GM21515 (cell line): Measurements from ENCODE around the gene SRP68.

Experiments
- ATAC-seq: cut with Tn5 transposase; IDR thresholded peaks from one replicate; pipeline ENCODE4 v1.9.1; 2021; ENCODE audit not compliant: unreplicated experiment

The SRP68 gene

GRCh38 chr17:76019833-76020467 is 52.4 kb downstream of the SRP68 start:
- ATAC-seq = no peak

- no peak for ATAC-seq
Observed at GRCh38 chr17:76018801-76019200, 53.5 kb downstream of the SRP68 start.

- no peak for ATAC-seq
Observed at GRCh38 chr17:76018340-76018680, 54.0 kb downstream of the SRP68 start.

GRCh38 chr17:76017481-76018339 is 54.6 kb downstream of the SRP68 start:
- ATAC-seq = no peak

GRCh38 chr17:76014925-76015261 is 57.4 kb downstream of the SRP68 start:
- ATAC-seq = no peak

- ATAC-seq = peak; percentile 83
Observed at GRCh38 chr17:76014100-76014924, 58.0 kb downstream of the SRP68 start.

- no peak for ATAC-seq
Observed at GRCh38 chr17:76013377-76013932, 58.9 kb downstream of the SRP68 start.

- no peak for ATAC-seq
Observed at GRCh38 chr17:76011951-76012350, 60.4 kb downstream of the SRP68 start.

- ATAC-seq = no peak
Observed at GRCh38 chr17:76009969-76010661, 62.2 kb downstream of the SRP68 start.

GRCh38 chr17:76009447-76009846 is 62.9 kb downstream of the SRP68 start:
- no peak for ATAC-seq

GRCh38 chr17:76008630-76009425 is 63.5 kb downstream of the SRP68 start:
- no peak for ATAC-seq

- no peak for ATAC-seq
Observed at GRCh38 chr17:76008208-76008607, 64.1 kb downstream of the SRP68 start.

- ATAC-seq = no peak
Observed at GRCh38 chr17:76007850-76008165, 64.5 kb downstream of the SRP68 start.

GRCh38 chr17:76007131-76007849 is 65.0 kb downstream of the SRP68 start:
- ATAC-seq = no peak

GRCh38 chr17:76005263-76006149 is 66.8 kb downstream of the SRP68 start:
- no peak for ATAC-seq

- ATAC-seq = no peak
Observed at GRCh38 chr17:76004750-76005262, 67.5 kb downstream of the SRP68 start.

- ATAC-seq = no peak
Observed at GRCh38 chr17:76003915-76004314, 68.4 kb downstream of the SRP68 start.

GRCh38 chr17:76002100-76002499 is 70.2 kb downstream of the SRP68 start:
- ATAC-seq = no peak
